GM23338 (cell line): Measurements from ENCODE around the gene PALLD. TPM values are rescaled to one million over a fixed set of nuclear protein-coding genes. Genes with fewer than 3 reads are reported as not detected.

Experiments
- ATAC-seq: fragments of 200-7000 bp; cut with Tn5 transposase; 3 replicates; pipeline ENCODE4 v1.9.1; 2020
- DNase-seq: peaks from one replicate; pipeline ENCODE4 v3.0.0-alpha.2; 2015; ENCODE audit warnings: low spot score
- H2AFZ ChIP-seq: fragments of 200-600 bp; sonication (generic); 2 replicates; pipeline ENCODE4 v1.8.0; 2016; ENCODE audit warnings: antibody characterized with exemption, mild to moderate bottlenecking, moderate library complexity
- H3F3A ChIP-seq: fragments of 200-600 bp; sonication (generic); replicated peaks from 2 replicates; pipeline ENCODE4 v1.8.0; 2017; ENCODE audit warnings: antibody characterized with exemption, mixed run types, low read depth
- H3K27ac ChIP-seq: fragments of 200-600 bp; sonication (generic); 2 replicates; pipeline ENCODE4 v1.6.1; 2016; ENCODE audit warnings: low read depth
- H3K27me3 ChIP-seq: fragments of 200-600 bp; sonication (generic); 2 replicates; pipeline ENCODE4 v1.8.0; 2016; ENCODE audit warnings: mild to moderate bottlenecking, mixed run types, moderate library complexity; ENCODE audit not compliant: insufficient read depth
- H3K36me3 ChIP-seq: fragments of 200-600 bp; sonication (generic); 2 replicates; pipeline ENCODE4 v1.8.0; 2016; ENCODE audit warnings: mild to moderate bottlenecking; ENCODE audit not compliant: insufficient read depth
- H3K4me1 ChIP-seq: fragments of 200-600 bp; sonication (generic); 2 replicates; pipeline ENCODE4 v1.8.0; 2016; ENCODE audit warnings: mild to moderate bottlenecking, moderate library complexity; ENCODE audit not compliant: insufficient read depth
- H3K4me2 ChIP-seq: fragments of 200-600 bp; sonication (generic); 2 replicates; pipeline ENCODE4 v1.7.1; 2017; ENCODE audit warnings: mixed run types
- H3K4me3 ChIP-seq: fragments of 200-600 bp; sonication (generic); 2 replicates; pipeline ENCODE4 v1.6.1; 2016; ENCODE audit warnings: mixed run types
- H3K79me2 ChIP-seq: fragments of 200-600 bp; sonication (generic); replicated peaks from 2 replicates; pipeline ENCODE4 v1.8.0; 2017; ENCODE audit warnings: mild to moderate bottlenecking; ENCODE audit not compliant: insufficient read depth
- H3K9me2 ChIP-seq: fragments of 200-600 bp; sonication (generic); 2 replicates; pipeline ENCODE4 v1.8.0; 2017; ENCODE audit not compliant: insufficient read depth
- H4K20me1 ChIP-seq: fragments of 200-600 bp; sonication (generic); replicated peaks from 2 replicates; pipeline ENCODE4 v1.8.0; 2017; ENCODE audit warnings: mild to moderate bottlenecking; ENCODE audit not compliant: insufficient read depth
- H3K27ac Mint-ChIP-seq: 2 replicates; pipeline ENCODE4 v1.8.0; 2020; ENCODE audit warnings: inconsistent platforms, mild to moderate bottlenecking, moderate library complexity, mixed read lengths
- H3K27me3 Mint-ChIP-seq: 3 replicates; pipeline ENCODE4 v1.8.0; 2022; ENCODE audit warnings: low read depth, mild to moderate bottlenecking, moderate library complexity, mixed read lengths, inconsistent platforms; ENCODE audit not compliant: insufficient read depth, poor library complexity
- H3K36me3 Mint-ChIP-seq: 3 replicates; pipeline ENCODE4 v1.8.0; 2021; ENCODE audit warnings: low read depth, mild to moderate bottlenecking, inconsistent platforms, moderate library complexity, mixed read lengths
- H3K4me1 Mint-ChIP-seq: 3 replicates; pipeline ENCODE4 v1.8.0; 2020; ENCODE audit warnings: mild to moderate bottlenecking, inconsistent platforms, mixed read lengths
- H3K4me3 Mint-ChIP-seq: 3 replicates; pipeline ENCODE4 v1.8.0; 2021; ENCODE audit warnings: moderate library complexity, mild to moderate bottlenecking, inconsistent platforms, mixed read lengths
- H3K9me3 Mint-ChIP-seq: 3 replicates; pipeline ENCODE4 v1.8.0; 2020; ENCODE audit warnings: moderate library complexity, mild to moderate bottlenecking, inconsistent platforms, mixed read lengths
- CREB1 ChIP-seq: fragments of 250-450 bp; sonication (Bioruptor Pico); IDR thresholded peaks from 2 replicates; pipeline ENCODE4 v1.5.0; 2020; ENCODE audit warnings: low read depth, mild to moderate bottlenecking, moderate library complexity
- EZH2 ChIP-seq: fragments of 200-600 bp; sonication (generic); IDR thresholded peaks from one replicate; pipeline ENCODE4 v1.8.0; 2017; ENCODE audit warnings: antibody characterized with exemption, mild to moderate bottlenecking, low read depth; ENCODE audit not compliant: unreplicated experiment
- JUNB ChIP-seq: IDR thresholded peaks from one replicate; pipeline ENCODE4 v1.6.1; 2016; ENCODE audit warnings: antibody characterized with exemption; ENCODE audit not compliant: unreplicated experiment
- NANOG ChIP-seq: IDR thresholded peaks from 2 replicates; pipeline ENCODE4 v1.6.1; 2016; ENCODE audit warnings: antibody characterized with exemption, borderline replicate concordance
- POLR2AphosphoS5 ChIP-seq: IDR thresholded peaks from 2 replicates; pipeline ENCODE4 v1.6.1; 2016; ENCODE audit warnings: antibody characterized with exemption, low read depth
- REST ChIP-seq: IDR thresholded peaks from one replicate; pipeline ENCODE4 v1.6.1; 2018; ENCODE audit warnings: antibody characterized with exemption; ENCODE audit not compliant: unreplicated experiment
- ZNF462 ChIP-seq: fragments of 250-450 bp; sonication (Bioruptor Pico); IDR thresholded peaks from 2 replicates; pipeline ENCODE4 v1.5.0; 2020; ENCODE audit warnings: mild to moderate bottlenecking, moderate library complexity
- polyA plus RNA-seq: library from polyadenylated mRNA; unstranded; fragments of >200 nt; fragmentation: Nextera tagmentation; extraction: Ambion mirVana; gene quantifications from 2 replicates; pipeline ENCODE4 v1.2.1, GENCODE V29; 2016
- total RNA-seq: library from RNA; depleted of rRNA; stranded (reverse); fragments of >200 nt; shearing (Covaris generic); gene quantifications from 2 replicates; pipeline ENCODE4 v1.2.3, GENCODE V29; 2014

PALLD gene
- total and polyA plus RNA-seq, 2 experiments from 2014 or later = 13.1 to 30.2 TPM

DNA sequence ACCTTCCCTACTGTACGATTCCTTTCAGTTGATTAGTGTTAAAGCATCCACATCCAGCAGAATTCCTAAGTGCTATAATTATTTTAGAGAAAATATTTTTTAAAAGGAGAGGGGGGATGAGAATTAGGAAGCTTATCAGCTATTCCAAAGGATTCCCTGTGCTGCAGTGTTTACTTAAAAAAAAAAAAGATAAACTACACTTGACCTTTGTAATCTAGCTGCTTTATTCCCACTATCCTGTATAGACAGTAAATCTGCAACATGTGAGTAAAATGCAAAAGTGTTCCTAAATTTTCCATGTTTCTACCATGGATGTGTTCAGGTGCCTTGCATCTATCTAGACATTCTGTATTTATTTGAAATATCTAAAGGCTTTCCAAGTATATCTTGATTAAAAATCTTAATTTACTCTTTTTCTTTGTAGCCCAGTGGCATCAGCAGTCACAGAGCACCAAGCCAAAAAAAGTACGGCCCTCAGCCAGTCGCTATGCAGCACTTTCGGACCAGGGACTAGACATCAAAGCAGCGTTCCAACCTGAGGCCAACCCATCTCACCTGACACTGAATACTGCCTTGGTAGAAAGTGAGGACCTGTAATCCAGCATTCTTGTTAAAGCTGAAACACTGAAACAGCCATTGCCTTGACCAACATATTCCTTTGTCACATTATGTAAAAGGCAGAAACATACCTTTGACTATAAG lies 429.1 kb downstream of the PALLD start (continued):
- TF ChIP-seq ZNF462 (CRISPR knock-in tag) (no peak), POLR2AphosphoS5 (no peak), JUNB (no peak), CREB1 (no peak), EZH2 (no peak)

DNA sequence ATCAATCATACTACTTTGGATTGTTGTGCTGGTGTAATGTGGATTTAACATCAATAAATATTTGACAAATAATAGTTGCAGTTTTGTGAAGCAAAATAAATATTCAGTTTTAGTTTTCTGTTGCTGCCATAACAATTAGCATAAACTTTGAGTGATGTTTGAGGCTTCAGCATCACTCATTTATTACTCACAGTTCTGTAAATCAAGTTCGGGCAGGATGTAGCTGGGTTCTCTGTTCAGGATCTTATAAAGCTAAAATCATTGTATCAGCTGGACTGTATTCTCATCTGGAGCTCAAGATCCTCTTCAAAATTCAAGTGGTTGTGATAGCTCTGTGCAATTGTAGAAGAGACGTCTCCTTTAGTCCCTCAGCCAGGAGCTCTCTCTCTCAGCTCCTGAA lies 431.5 kb downstream of the PALLD start:
- Histone ChIP-seq H2AFZ (no peak overlapping the region), H3K4me3 (no peak overlapping the region), H3F3A (no peaks in the 10 kb centered on the region), H3K4me2 (no peak overlapping the region), H3K36me3 (peaks cover 10% of the 10 kb centered on the region; the same call in 1 of the 2 replicates), H3K27me3 (no peaks in the 10 kb centered on the region), H3K27ac (no peak overlapping the region), H3K79me2 (no peaks in the 10 kb centered on the region), H3K9me2 (no peaks in the 10 kb centered on the region), H4K20me1 (no peaks in the 10 kb centered on the region), H3K4me1 (peaks cover 1% of the 10 kb centered on the region; the same call in 1 of the 2 replicates)
- Mint-ChIP-seq H3K36me3 (peaks cover 31% of the 10 kb centered on the region), H3K27me3 (peaks cover 5% of the 10 kb centered on the region), H3K4me3 (no peak overlapping the region), H3K9me3 (peaks cover 14% of the 10 kb centered on the region; the same call in 2 of the 3 replicates), H3K27ac (peak overlapping the region; percentile 41; the same call in 1 of the 2 replicates), H3K4me1 (peaks cover 4% of the 10 kb centered on the region)
- no peak for DNase-seq
- no peak for ATAC-seq
- TF ChIP-seq EZH2 (no peak), POLR2AphosphoS5 (no peak), CREB1 (no peak), NANOG (no peak), REST (no peak)
